SKM-1 (cell line): Measurements from ENCODE around the gene INSRR.

Experiments
- DNase-seq: peaks from one replicate; lab custom pipeline; 2025; ENCODE audit not compliant: unreplicated experiment; lab: John Stamatoyannopoulos, UW

The INSRR gene

DNA sequence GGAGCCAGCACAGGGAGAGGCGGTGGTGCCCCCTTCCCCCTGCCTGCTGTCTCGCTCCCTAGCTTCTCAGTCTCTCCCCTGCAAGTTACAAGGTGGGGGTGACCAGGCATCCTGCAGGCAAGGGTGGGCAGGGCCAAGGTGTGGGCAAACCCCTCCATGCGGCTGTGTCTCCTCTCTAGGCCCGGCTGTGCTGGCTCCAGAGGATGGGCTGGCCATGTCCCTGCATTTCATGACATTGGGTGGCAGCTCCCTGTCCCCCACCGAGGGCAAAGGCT lies 16.4 kb upstream of the INSRR start:
- DNase-seq, result no peak

DNA sequence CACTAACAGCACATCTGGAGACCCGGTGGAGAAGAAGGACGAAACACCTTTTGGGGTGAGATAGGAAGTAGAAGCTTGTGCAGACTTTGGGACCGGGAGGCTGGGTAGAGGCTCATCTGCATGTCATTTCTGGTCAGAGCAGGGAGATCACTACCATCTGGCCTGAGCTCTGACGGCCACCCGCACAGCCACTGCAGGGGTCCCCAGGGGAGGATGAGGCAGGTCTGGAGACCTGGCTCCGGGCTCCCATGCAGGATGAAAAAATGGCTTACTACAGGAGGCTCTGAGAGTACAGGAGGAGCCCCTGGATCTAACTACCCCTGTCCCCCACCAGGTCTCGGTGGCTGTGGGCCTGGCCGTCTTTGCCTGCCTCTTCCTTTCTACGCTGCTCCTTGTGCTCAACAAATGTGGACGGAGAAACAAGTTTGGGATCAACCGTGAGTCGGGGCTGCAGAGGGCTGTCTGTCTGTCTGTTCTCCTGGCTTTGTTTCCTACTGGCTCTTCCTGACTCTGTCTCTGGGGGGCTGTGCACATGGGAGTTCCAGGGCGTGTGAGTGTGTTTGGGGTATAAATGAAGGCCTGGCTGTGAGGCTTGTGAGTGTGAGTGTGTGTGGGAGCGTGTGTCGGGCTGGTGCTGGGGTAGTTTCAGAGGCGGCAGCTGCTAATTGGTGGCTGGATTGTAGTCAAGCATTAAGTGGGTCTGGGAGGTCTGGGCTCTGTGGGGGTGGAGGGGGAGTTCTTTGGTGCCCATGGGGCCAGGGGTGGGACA lies 15.8 kb upstream of the INSRR start:
- DNase-seq, result no peak

DNA sequence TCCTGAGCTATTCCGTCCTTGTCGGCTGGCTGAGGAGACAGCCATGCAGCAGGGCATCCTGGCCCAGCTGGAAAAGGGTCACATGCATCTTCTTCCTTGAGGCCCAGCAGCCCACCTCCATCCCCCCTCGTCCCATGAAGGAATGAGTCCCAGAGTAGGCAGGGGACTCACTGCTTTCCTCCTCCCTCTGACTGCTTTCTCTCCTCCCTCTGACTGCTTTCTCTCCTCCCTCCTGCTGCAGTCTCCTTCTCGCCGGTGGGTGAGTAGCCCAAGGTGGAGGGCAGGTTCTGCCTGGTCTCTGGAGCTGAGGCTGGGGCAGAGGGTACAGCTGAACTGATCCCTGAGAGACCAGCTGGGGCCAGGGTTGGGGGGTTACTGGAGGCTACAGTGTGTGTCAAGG lies 15.2 kb upstream of the INSRR start:
- DNase-seq, result no peak

GRCh38 chr1:156873659-156874058 lies 14.7 kb upstream of the INSRR start:
- no peak for DNase-seq

- DNase-seq, result no peak
These were observed 10.5 kb upstream of the INSRR start for GRCh38 chr1:156869455-156869854.

DNA sequence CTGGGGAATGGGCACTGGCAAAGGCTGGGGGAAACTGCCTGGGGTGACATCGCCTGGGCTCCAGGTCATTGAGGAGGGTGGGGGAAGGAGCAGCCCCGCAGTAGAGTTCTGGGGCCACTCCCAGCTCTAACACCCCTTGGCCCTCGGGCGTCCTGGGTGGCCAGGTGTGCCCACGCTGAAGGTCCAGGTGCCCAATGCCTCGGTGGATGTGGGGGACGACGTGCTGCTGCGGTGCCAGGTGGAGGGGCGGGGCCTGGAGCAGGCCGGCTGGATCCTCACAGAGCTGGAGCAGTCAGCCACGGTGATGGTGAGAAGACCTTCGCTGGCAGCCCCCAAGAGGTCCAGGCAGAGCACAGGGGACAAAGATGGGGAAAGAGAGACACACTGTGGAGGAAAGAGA lies 9.4 kb upstream of the INSRR start:
- DNase-seq, result no peak

DNA sequence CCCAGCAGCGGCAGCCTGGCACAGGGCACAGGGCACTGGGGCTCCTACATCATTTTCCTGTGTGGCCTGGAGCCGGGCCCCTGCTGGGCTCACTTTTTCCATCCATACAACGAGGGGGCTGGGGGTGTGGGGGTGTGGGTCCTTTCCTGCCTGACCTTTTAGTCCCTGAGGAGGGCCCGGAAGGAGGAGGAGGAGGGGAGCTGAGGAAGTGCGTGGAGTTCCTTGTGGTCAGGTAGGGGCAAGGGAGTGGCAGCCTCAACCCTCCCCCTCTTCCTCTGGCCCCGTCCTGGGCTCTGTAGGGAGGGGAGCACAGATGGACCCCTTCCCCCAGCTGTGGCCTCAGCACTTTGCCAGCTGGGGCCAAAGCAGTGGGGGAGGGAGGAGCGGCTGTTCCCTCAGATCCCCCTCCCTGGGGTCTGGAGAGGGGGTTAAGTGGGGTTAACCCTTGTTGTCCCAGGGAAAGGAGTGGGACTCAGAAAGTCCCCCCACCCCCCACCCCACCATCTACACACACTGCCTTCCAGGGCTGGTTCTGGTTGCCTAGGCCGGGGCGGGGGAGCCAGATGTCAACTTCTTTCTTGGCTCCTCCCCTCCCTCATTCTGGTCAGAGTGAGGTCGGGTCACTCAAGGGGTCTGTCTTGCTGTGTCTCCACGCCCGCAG lies 7.5 kb upstream of the INSRR start:
- DNase-seq, result no peak

- no peak for DNase-seq
These were observed 6.9 kb upstream of the INSRR start for GRCh38 chr1:156865865-156866248.

DNA sequence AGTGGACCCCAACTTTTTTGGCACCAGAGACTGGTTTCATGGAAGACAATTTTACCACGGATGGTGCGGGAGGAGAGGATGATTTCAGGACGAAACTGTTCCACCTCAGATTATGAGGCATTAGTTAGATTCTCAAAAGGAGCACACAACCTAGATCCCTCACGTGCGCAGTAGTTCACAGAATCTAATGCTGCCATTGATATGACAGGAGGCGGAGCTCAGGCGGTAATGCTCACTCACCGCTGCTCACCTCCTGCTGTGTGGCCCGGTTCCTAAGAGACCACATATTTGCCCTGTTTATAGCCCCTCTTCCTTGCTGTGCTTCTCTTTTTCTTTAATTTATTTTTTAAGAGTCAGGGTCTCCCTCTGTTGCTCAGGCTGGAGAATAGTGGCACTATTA lies 6.3 kb upstream of the INSRR start:
- DNase-seq, result no peak

- no peak for DNase-seq
These were observed 5.9 kb upstream of the INSRR start for GRCh38 chr1:156864796-156865195.

- DNase-seq, result no peak
These were observed 4.7 kb upstream of the INSRR start for GRCh38 chr1:156863631-156864030.

GRCh38 chr1:156862997-156863599 lies 4.2 kb upstream of the INSRR start:
- no peak for DNase-seq

GRCh38 chr1:156862584-156862983 lies 3.7 kb upstream of the INSRR start:
- no peak for DNase-seq

DNA sequence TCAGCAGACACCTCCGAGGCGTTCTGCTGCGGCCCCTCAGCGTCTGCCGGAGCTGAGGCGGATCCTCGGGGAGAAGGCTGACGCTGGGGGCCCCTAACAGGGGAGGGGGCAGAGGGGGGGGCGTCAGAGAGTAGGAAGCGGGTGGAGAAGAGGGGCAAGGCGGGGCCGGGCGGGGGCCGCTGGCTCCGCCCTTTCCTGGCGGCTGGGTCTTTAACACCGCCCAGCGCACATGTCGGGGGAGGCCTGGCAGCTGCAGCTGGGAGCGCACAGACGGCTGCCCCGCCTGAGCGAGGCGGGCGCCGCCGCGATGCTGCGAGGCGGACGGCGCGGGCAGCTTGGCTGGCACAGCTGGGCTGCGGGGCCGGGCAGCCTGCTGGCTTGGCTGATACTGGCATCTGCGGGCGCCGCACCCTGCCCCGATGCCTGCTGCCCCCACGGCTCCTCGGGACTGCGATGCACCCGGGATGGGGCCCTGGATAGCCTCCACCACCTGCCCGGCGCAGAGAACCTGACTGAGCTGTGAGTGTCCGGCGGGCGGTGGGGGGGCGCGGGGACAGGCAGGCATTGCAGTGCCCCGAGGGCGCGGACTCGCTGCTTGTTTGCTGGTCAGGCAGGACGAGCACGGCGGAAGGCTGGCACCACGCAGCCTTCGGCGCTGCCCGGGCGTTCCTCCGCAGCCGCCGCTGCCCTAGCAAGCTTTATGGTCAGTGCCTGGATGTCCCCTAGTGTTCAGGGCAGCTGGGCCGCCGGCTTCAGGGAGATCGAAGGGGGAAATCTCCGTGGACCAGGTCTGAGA lies 1.9 kb upstream of the INSRR start, which contains the start of gene NTRK1:
NTRK1 (plus strand) TSS at position 238 of the 796 bp plus-strand sequence; CDS start at position 308, 70 bp downstream.
- DNase-seq, result no peak

- DNase-seq, result no peak
These were observed 1.3 kb upstream of the INSRR start for GRCh38 chr1:156860113-156860627.

GRCh38 chr1:156859523-156860112 lies 701 bp upstream of the INSRR start:
- peak; percentile 18 for DNase-seq

DNA sequence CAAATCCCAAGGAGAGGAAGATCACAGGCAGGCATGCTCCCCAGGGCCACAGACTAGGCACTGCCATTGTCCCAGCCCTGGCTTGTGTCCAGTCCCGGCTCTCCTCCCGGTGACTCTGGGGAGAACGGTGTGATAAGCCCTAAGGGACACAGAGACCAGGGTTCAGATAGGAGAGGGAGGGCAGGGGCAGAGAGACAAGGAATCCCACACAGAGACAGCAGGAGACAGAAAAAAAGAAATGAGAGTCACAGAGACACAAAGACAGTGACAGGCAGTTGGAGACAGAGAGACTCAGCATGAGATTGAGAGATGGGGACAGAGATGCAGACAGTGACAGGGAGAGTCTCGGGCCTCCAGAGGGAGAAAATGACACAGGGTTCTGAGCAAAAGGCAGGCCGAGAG lies 361 bp downstream of the INSRR start:
- DNase-seq, result no peak

DNA sequence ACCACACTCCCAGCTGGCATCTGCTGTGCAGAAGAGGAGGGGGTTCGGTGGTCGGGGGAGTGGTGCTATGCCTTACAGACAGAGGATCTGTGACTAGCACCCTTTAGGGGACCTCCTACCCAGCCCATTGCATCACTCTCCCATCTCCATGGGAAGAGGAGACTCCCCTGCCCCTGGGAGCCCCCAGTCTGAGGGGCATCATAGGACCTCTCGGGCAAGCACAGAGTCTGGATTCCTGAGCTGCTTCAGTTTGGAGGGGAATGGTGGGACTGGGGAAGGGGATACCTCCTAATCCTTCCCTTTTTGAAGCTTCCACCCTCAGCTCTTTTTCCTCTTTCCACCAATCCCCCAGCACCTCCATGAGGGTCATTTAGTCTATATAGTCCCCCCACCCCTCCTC lies 1.4 kb downstream of the INSRR start:
- no peak for DNase-seq

DNA sequence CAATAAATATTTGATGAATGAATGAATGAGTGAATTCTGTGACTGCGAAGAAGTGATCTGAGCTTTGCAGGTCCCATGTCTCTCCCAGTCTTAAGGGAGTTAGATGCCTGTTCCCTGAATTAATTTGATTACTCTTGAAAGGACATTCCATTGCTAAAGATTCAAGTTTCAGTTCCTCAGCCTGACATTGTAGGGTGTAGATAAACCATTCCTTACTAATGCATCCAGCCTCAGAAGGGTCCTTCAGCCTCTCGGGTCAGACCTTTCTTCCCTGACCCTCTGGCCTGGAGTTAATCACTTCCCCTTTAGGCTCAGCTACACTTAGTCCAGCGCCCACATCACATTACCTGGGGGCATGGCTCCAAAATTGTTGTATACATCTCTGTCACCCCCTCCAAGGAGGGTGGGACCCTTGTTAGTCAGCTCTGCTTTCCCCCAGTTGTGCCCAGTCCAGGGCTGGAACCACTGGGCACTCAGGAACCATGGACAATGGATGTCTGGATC lies 2.6 kb downstream of the INSRR start:
- DNase-seq, result no peak

GRCh38 chr1:156854634-156855033 lies 4.3 kb downstream of the INSRR start:
- no peak for DNase-seq

- no peak for DNase-seq
These were observed 5.2 kb downstream of the INSRR start for GRCh38 chr1:156853761-156854160.
